GM20431 (cell line): ENCODE measurements around the gene TMEM87A.
"Not testable (repeated sequence)": the region's sequence is repeated elsewhere in the genome, so short reads cannot be mapped to it uniquely, and the experiment has no call there.

Experiments
- in situ Hi-C: fragments of 300-500 bp; cut with MseI, MboI; formaldehyde crosslinking; loops from one replicate; pipeline ENCODE4 v1.15.0; 2020; ENCODE audit warnings: low sequenced_read_pairs; ENCODE audit not compliant: unreplicated experiment

The TMEM87A gene

GRCh38 chr15:42272939-42273899, at the start of gene TMEM87A, which contains the start of gene GANC:
TSS of gene TMEM87A (minus strand) at chr15:42273433. CDS start at chr15:42273398, 35 bp downstream.
TSS of gene GANC (plus strand) at chr15:42273201. CDS start at chr15:42274482, 1,281 bp downstream.
- in situ Hi-C loops = no loop called here

- in situ Hi-C loops = no loop called here
Measured at GRCh38 chr15:42319206-42319605, 46.0 kb upstream of the TMEM87A start.

- in situ Hi-C loops = not testable (repeated sequence)
Measured at GRCh38 chr15:42316282-42316805, 43.1 kb upstream of the TMEM87A start.

GRCh38 chr15:42315521-42315920, 42.3 kb upstream of the TMEM87A start:
- in situ Hi-C loops = no loop called here

- in situ Hi-C loops = no loop called here
Measured at GRCh38 chr15:42314818-42315217, 41.6 kb upstream of the TMEM87A start.

- in situ Hi-C loops = no loop called here
Measured at GRCh38 chr15:42313463-42313862, 40.2 kb upstream of the TMEM87A start.

GRCh38 chr15:42306681-42307080, 33.4 kb upstream of the TMEM87A start:
- in situ Hi-C loops = no loop called here

GRCh38 chr15:42301004-42301403, 27.8 kb upstream of the TMEM87A start:
- in situ Hi-C loops = not testable (repeated sequence)

GRCh38 chr15:42289166-42289565, 15.9 kb upstream of the TMEM87A start:
- in situ Hi-C loops = no loop called here

- in situ Hi-C loops = no loop called here
Measured at GRCh38 chr15:42287931-42288330, 14.7 kb upstream of the TMEM87A start.

- in situ Hi-C loops = no loop called here
Measured at GRCh38 chr15:42286445-42287029, 13.3 kb upstream of the TMEM87A start.

GRCh38 chr15:42285034-42285433, 11.8 kb upstream of the TMEM87A start:
- in situ Hi-C loops = no loop called here

- in situ Hi-C loops = no loop called here
Measured at GRCh38 chr15:42284551-42284950, 11.3 kb upstream of the TMEM87A start.

- in situ Hi-C loops = no loop called here
Measured at GRCh38 chr15:42283671-42284070, 10.4 kb upstream of the TMEM87A start.

GRCh38 chr15:42282926-42283325, 9.7 kb upstream of the TMEM87A start:
- in situ Hi-C loops = no loop called here

- in situ Hi-C loops = no loop called here
Measured at GRCh38 chr15:42282344-42282743, 9.1 kb upstream of the TMEM87A start.

- in situ Hi-C loops = no loop called here
Measured at GRCh38 chr15:42279234-42279723, 6.0 kb upstream of the TMEM87A start.

GRCh38 chr15:42276762-42277161, 3.5 kb upstream of the TMEM87A start:
- in situ Hi-C loops = no loop called here

- in situ Hi-C loops = no loop called here
Measured at GRCh38 chr15:42275780-42276391, 2.7 kb upstream of the TMEM87A start.

- in situ Hi-C loops = no loop called here
Measured at GRCh38 chr15:42274702-42274989, 1.4 kb upstream of the TMEM87A start.
